K562 (cell line): ENCODE data around the gene DDAH2. TPM values are rescaled to one million over a fixed set of nuclear protein-coding genes. Genes with fewer than 3 reads are reported as not detected.

Experiments used
- CHCHD3 ChIP-seq: fragments of 250-450 bp; sonication (Bioruptor Pico); IDR thresholded peaks from 2 replicates; pipeline ENCODE4 v2.1.2; 2022; ENCODE audit warnings: mild to moderate bottlenecking
- CSDE1 ChIP-seq, 2 experiments: fragments of 450-650 bp; IDR thresholded peaks; 2 replicates each; pipeline ENCODE4 v1.6.1; 2016; ENCODE audit warnings: mild to moderate bottlenecking in 1 of 2
- KLF10 ChIP-seq: fragments of 250-450 bp; sonication (Bioruptor Pico); IDR thresholded peaks from 2 replicates; pipeline ENCODE4 v1.6.1; 2021; ENCODE audit warnings: matching md5 sums
- NBN ChIP-seq: fragments of 450-650 bp; IDR thresholded peaks from 2 replicates; pipeline ENCODE4 v1.6.1; 2016; ENCODE audit warnings: low read depth, mild to moderate bottlenecking
- NR3C1 ChIP-seq: sonication (generic); formaldehyde crosslinking; IDR thresholded peaks from 2 replicates; pipeline ENCODE4 v1.8.1; 2022; ENCODE audit warnings: missing genetic modification reagents
- PCBP2 ChIP-seq: fragments of 200-400 bp; formaldehyde crosslinking; IDR thresholded peaks from 2 replicates; pipeline ENCODE4 v1.6.1; 2018; ENCODE audit warnings: low read length, low read depth, mild to moderate bottlenecking, moderate library complexity; ENCODE audit not compliant: poor library complexity, severe bottlenecking
- XRCC4 ChIP-seq: IDR thresholded peaks from one replicate; pipeline ENCODE4 v1.6.1; 2011; ENCODE audit not compliant: insufficient read depth, insufficient read length; ENCODE audit errors: extremely low read depth
- polyA plus RNA-seq, 8 experiments: library from polyadenylated mRNA; depleted of rRNA in 4 of 8; stranded (reverse) in 5 of 8; unstranded in 3 of 8; fragments of >200 nt; fragmentation: Nextera tagmentation in 2 of 8; fragmentation: Illumina TruSeq in 1 of 8; extraction: Ambion mirVana in 2 of 8; extraction: Trizol in 1 of 8; gene quantifications; 2 replicates each; pipeline versions ENCODE4 v1.2.1 to v1.2.3, GENCODE V29; 2011 to 2014; ENCODE audit warnings: inconsistent platforms in 1 of 8, missing spikeins in 1 of 8
- total RNA-seq, 7 experiments: library from RNA; depleted of rRNA in 6 of 7; stranded (reverse); fragments of >200 nt in 6 of 7; fragmentation: Illumina TruSeq in 2 of 7; extraction: Trizol in 2 of 7; gene quantifications; 2 replicates each; pipeline versions ENCODE4 v1.2.1 to v1.2.3, GENCODE V29; 2011 to 2021; ENCODE audit warnings: low replicate concordance in 1 of 7
- TF ChIP-seq, protein P1 (sequence below): fragments of 450-650 bp; IDR thresholded peaks from 2 replicates; pipeline ENCODE4 v1.6.1; 2016; ENCODE audit warnings: mild to moderate bottlenecking
- TF ChIP-seq, protein P2 (sequence below): sonication (generic); formaldehyde crosslinking; IDR thresholded peaks from 2 replicates; pipeline ENCODE4 v1.8.0; 2022; ENCODE audit warnings: mild to moderate bottlenecking, missing genetic modification reagents
- TF ChIP-seq, protein P3 (sequence below): IDR thresholded peaks from 2 replicates; pipeline ENCODE4 v1.6.1; 2011; ENCODE audit not compliant: insufficient read length; ENCODE audit errors: extremely low read depth
- TF ChIP-seq, protein P4 (sequence below): fragments of 250-450 bp; sonication (Bioruptor Pico); IDR thresholded peaks from 2 replicates; pipeline ENCODE4 v1.8.0; 2022; ENCODE audit warnings: moderate library complexity, mild to moderate bottlenecking, inconsistent platforms
- TF ChIP-seq, protein P5 (sequence below), 2 experiments: fragments of 450-650 bp in 1 of 2; IDR thresholded peaks; 2 replicates each; pipeline ENCODE4 v1.6.1; 2011 to 2017; ENCODE audit warnings: low read depth in 2 of 2, antibody characterized with exemption in 1 of 2, borderline replicate concordance in 1 of 2, low read length in 1 of 2, mild to moderate bottlenecking in 1 of 2, mixed read lengths in 1 of 2; ENCODE audit not compliant: control insufficient read depth in 1 of 2
- TF ChIP-seq, protein P6 (sequence below): fragments of 250-450 bp; sonication (Bioruptor Pico); IDR thresholded peaks from 2 replicates; pipeline ENCODE4 v1.5.0; 2021

The DDAH2 gene
- total and polyA plus RNA-seq, 9 of the 15 experiments (the other 6 are each of a cell fraction or from before 2014, with no cell fraction given) = 1.8 to 45.4 (median 21.4) TPM

DNA sequence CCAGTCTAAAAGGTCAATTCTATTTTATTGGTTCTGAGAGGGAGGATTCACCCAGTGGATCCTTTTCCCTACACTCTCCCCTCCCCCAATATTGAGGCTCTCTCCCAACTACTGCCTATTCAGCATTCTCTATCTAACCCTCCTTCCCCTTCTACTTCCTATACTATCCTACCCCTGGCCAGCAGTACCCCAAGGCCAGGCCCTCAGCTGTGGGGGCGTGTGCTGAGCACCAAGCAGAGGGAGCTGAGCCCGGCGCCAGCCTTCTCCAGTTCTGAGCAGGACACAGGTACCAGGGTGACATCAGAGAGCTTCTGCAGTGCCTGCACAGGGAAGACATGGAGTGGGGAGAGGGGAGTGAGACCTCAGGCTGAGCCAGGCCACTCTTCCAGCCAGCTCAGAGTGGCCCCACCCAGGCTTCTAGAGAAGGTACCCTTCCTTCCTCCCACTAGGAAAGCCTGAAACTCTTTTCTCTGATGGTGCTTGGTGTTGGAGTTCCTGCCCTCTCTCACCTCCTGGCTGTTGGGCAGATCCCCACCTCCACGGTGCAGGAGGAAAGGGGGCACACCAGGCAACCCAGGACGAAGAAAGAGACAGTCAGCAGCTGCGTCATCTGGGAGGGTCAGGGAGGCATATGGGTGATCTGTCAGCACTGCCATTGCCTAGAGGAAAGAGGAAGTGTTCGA lies 1.9 kb downstream of the DDAH2 start (continued):
- TF ChIP-seq, protein P1, sequence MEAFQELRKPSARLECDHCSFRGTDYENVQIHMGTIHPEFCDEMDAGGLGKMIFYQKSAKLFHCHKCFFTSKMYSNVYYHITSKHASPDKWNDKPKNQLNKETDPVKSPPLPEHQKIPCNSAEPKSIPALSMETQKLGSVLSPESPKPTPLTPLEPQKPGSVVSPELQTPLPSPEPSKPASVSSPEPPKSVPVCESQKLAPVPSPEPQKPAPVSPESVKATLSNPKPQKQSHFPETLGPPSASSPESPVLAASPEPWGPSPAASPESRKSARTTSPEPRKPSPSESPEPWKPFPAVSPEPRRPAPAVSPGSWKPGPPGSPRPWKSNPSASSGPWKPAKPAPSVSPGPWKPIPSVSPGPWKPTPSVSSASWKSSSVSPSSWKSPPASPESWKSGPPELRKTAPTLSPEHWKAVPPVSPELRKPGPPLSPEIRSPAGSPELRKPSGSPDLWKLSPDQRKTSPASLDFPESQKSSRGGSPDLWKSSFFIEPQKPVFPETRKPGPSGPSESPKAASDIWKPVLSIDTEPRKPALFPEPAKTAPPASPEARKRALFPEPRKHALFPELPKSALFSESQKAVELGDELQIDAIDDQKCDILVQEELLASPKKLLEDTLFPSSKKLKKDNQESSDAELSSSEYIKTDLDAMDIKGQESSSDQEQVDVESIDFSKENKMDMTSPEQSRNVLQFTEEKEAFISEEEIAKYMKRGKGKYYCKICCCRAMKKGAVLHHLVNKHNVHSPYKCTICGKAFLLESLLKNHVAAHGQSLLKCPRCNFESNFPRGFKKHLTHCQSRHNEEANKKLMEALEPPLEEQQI = no peak
- TF ChIP-seq XRCC4 = no peak
- TF ChIP-seq, protein P2, sequence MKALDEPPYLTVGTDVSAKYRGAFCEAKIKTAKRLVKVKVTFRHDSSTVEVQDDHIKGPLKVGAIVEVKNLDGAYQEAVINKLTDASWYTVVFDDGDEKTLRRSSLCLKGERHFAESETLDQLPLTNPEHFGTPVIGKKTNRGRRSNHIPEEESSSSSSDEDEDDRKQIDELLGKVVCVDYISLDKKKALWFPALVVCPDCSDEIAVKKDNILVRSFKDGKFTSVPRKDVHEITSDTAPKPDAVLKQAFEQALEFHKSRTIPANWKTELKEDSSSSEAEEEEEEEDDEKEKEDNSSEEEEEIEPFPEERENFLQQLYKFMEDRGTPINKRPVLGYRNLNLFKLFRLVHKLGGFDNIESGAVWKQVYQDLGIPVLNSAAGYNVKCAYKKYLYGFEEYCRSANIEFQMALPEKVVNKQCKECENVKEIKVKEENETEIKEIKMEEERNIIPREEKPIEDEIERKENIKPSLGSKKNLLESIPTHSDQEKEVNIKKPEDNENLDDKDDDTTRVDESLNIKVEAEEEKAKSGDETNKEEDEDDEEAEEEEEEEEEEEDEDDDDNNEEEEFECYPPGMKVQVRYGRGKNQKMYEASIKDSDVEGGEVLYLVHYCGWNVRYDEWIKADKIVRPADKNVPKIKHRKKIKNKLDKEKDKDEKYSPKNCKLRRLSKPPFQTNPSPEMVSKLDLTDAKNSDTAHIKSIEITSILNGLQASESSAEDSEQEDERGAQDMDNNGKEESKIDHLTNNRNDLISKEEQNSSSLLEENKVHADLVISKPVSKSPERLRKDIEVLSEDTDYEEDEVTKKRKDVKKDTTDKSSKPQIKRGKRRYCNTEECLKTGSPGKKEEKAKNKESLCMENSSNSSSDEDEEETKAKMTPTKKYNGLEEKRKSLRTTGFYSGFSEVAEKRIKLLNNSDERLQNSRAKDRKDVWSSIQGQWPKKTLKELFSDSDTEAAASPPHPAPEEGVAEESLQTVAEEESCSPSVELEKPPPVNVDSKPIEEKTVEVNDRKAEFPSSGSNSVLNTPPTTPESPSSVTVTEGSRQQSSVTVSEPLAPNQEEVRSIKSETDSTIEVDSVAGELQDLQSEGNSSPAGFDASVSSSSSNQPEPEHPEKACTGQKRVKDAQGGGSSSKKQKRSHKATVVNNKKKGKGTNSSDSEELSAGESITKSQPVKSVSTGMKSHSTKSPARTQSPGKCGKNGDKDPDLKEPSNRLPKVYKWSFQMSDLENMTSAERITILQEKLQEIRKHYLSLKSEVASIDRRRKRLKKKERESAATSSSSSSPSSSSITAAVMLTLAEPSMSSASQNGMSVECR (CRISPR knock-in tag) = no peak; the same call in 1 of the 2 replicates
- TF ChIP-seq PCBP2 = no peak
- TF ChIP-seq KLF10 (CRISPR knock-in tag) = no peak
- TF ChIP-seq, protein P3, sequence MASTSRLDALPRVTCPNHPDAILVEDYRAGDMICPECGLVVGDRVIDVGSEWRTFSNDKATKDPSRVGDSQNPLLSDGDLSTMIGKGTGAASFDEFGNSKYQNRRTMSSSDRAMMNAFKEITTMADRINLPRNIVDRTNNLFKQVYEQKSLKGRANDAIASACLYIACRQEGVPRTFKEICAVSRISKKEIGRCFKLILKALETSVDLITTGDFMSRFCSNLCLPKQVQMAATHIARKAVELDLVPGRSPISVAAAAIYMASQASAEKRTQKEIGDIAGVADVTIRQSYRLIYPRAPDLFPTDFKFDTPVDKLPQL = no peak
- no peak for TF ChIP-seq CHCHD3 (CRISPR knock-in tag)
- TF ChIP-seq, protein P4, sequence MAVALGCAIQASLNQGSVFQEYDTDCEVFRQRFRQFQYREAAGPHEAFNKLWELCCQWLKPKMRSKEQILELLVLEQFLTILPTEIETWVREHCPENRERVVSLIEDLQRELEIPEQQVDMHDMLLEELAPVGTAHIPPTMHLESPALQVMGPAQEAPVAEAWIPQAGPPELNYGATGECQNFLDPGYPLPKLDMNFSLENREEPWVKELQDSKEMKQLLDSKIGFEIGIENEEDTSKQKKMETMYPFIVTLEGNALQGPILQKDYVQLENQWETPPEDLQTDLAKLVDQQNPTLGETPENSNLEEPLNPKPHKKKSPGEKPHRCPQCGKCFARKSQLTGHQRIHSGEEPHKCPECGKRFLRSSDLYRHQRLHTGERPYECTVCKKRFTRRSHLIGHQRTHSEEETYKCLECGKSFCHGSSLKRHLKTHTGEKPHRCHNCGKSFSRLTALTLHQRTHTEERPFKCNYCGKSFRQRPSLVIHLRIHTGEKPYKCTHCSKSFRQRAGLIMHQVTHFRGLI (CRISPR knock-in tag) = 0 out of 2 replicates have a peak, but pooled peaks have one; percentile 45
- no peak for TF ChIP-seq NBN
- TF ChIP-seq, protein P5, sequence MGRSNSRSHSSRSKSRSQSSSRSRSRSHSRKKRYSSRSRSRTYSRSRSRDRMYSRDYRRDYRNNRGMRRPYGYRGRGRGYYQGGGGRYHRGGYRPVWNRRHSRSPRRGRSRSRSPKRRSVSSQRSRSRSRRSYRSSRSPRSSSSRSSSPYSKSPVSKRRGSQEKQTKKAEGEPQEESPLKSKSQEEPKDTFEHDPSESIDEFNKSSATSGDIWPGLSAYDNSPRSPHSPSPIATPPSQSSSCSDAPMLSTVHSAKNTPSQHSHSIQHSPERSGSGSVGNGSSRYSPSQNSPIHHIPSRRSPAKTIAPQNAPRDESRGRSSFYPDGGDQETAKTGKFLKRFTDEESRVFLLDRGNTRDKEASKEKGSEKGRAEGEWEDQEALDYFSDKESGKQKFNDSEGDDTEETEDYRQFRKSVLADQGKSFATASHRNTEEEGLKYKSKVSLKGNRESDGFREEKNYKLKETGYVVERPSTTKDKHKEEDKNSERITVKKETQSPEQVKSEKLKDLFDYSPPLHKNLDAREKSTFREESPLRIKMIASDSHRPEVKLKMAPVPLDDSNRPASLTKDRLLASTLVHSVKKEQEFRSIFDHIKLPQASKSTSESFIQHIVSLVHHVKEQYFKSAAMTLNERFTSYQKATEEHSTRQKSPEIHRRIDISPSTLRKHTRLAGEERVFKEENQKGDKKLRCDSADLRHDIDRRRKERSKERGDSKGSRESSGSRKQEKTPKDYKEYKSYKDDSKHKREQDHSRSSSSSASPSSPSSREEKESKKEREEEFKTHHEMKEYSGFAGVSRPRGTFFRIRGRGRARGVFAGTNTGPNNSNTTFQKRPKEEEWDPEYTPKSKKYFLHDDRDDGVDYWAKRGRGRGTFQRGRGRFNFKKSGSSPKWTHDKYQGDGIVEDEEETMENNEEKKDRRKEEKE (IDR thresholded peaks at IDR 0.05; ENCODE audit: borderline replicate concordance in 1 of 2, control insufficient read depth in 1 of 2, low read depth in 2 of 2, low read length in 1 of 2) = no peak
- TF ChIP-seq, protein P6, sequence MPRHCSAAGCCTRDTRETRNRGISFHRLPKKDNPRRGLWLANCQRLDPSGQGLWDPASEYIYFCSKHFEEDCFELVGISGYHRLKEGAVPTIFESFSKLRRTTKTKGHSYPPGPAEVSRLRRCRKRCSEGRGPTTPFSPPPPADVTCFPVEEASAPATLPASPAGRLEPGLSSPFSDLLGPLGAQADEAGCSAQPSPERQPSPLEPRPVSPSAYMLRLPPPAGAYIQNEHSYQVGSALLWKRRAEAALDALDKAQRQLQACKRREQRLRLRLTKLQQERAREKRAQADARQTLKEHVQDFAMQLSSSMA (CRISPR knock-in tag) = no peak
- TF ChIP-seq NR3C1 = no peak
- TF ChIP-seq CSDE1 (IDR thresholded peaks at IDR 0.05) = no peak
